K562 (cell line): Measurements from ENCODE around the gene NGRN. TPM values are rescaled to one million over a fixed set of nuclear protein-coding genes. Genes with fewer than 3 reads are reported as not detected.
A peak's percentile ranks its signal among the peaks of the same experiment; 100 is the strongest.

Source experiments
- GMEB1 ChIP-seq: fragments of 250-450 bp; sonication (Bioruptor Pico); IDR thresholded peaks from 2 replicates; pipeline ENCODE4 v1.4.0; 2020; ENCODE audit warnings: mild to moderate bottlenecking
- HLTF ChIP-seq: fragments of 450-650 bp; IDR thresholded peaks from 2 replicates; pipeline ENCODE4 v1.6.1; 2016
- HMBOX1 ChIP-seq: sonication (generic); IDR thresholded peaks from 2 replicates; pipeline ENCODE4 v1.6.1; 2016
- KDM5B ChIP-seq: fragments of 200-600 bp; sonication (generic); IDR thresholded peaks from 2 replicates; pipeline ENCODE4 v1.6.1; 2012; ENCODE audit warnings: low read depth, mild to moderate bottlenecking, moderate library complexity, low read length, control low read depth, inconsistent platforms; ENCODE audit not compliant: insufficient replicate concordance
- MCM2 ChIP-seq: fragments of 450-650 bp; IDR thresholded peaks from 2 replicates; pipeline ENCODE4 v1.6.1; 2017; ENCODE audit warnings: low read depth, mild to moderate bottlenecking
- MECOM ChIP-seq: fragments of 250-450 bp; sonication (Bioruptor Pico); IDR thresholded peaks from 2 replicates; pipeline ENCODE4 v1.8.0; 2022; ENCODE audit warnings: inconsistent platforms
- NFIC ChIP-seq: fragments of 450-650 bp; IDR thresholded peaks from 2 replicates; pipeline ENCODE4 v1.6.1; 2017; ENCODE audit warnings: mild to moderate bottlenecking, inconsistent platforms
- NFRKB ChIP-seq: fragments of 450-650 bp; IDR thresholded peaks from 2 replicates; pipeline ENCODE4 v1.6.1; 2016; ENCODE audit warnings: low read depth
- POLR2AphosphoS5 ChIP-seq: IDR thresholded peaks from 2 replicates; pipeline ENCODE4 v1.6.1; 2011; ENCODE audit warnings: mild to moderate bottlenecking, low read depth, low read length, moderate library complexity; ENCODE audit not compliant: control insufficient read depth, insufficient read depth
- POLR2H ChIP-seq: IDR thresholded peaks from 2 replicates; pipeline ENCODE4 v1.6.1; 2016; ENCODE audit warnings: missing genetic modification characterization, low read depth, mild to moderate bottlenecking, control low read depth, missing compliant biosample characterization, moderate library complexity
- RBM34 ChIP-seq: fragments of 200-400 bp; formaldehyde crosslinking; IDR thresholded peaks from 2 replicates; pipeline ENCODE4 v1.6.1; 2018; ENCODE audit warnings: low read length, borderline replicate concordance; ENCODE audit not compliant: insufficient read depth
- TCF7 ChIP-seq: sonication (generic); IDR thresholded peaks from 2 replicates; pipeline ENCODE4 v1.6.1; 2016; ENCODE audit warnings: antibody characterized with exemption, borderline replicate concordance
- TEAD4 ChIP-seq, 2 experiments: sonication (generic) in 1 of 2; formaldehyde crosslinking in 1 of 2; IDR thresholded peaks; 2 replicates each; pipeline versions ENCODE4 v1.6.1 to v1.8.0; 2012 to 2022; ENCODE audit warnings: borderline replicate concordance in 1 of 2, inconsistent platforms in 1 of 2, low read length in 1 of 2, mild to moderate bottlenecking in 1 of 2, missing genetic modification reagents in 1 of 2
- ZEB2 ChIP-seq: fragments of 450-650 bp; IDR thresholded peaks from 2 replicates; pipeline ENCODE4 v1.6.1; 2016
- ZNF121 ChIP-seq: sonication (generic); formaldehyde crosslinking; conservative IDR thresholded peaks from 2 replicates; pipeline ENCODE4 v1.8.0; 2022; ENCODE audit warnings: missing genetic modification reagents
- ZNF695 ChIP-seq: fragments of 450-650 bp; formaldehyde crosslinking; IDR thresholded peaks from 2 replicates; pipeline ENCODE4 v1.4.0; 2020; ENCODE audit warnings: mild to moderate bottlenecking, moderate library complexity
- polyA plus RNA-seq, 8 experiments: library from polyadenylated mRNA; depleted of rRNA in 4 of 8; stranded (reverse) in 5 of 8; unstranded in 3 of 8; fragments of >200 nt; fragmentation: Nextera tagmentation in 2 of 8; fragmentation: Illumina TruSeq in 1 of 8; extraction: Ambion mirVana in 2 of 8; extraction: Trizol in 1 of 8; gene quantifications; 2 replicates each; pipeline versions ENCODE4 v1.2.1 to v1.2.3, GENCODE V29; 2011 to 2014; ENCODE audit warnings: inconsistent platforms in 1 of 8, missing spikeins in 1 of 8
- total RNA-seq, 7 experiments: library from RNA; depleted of rRNA in 6 of 7; stranded (reverse); fragments of >200 nt in 6 of 7; fragmentation: Illumina TruSeq in 2 of 7; extraction: Trizol in 2 of 7; gene quantifications; 2 replicates each; pipeline versions ENCODE4 v1.2.1 to v1.2.3, GENCODE V29; 2011 to 2021; ENCODE audit warnings: low replicate concordance in 1 of 7
- TF ChIP-seq, protein P1 (sequence below): fragments of 450-650 bp; IDR thresholded peaks from 2 replicates; pipeline ENCODE4 v1.6.1; 2016; ENCODE audit warnings: low read depth

NGRN gene
- total and polyA plus RNA-seq, 9 of the 15 experiments (the other 6 are each of a cell fraction or from before 2014, with no cell fraction given) = 14.0 to 73.4 (median 60.0) TPM

DNA sequence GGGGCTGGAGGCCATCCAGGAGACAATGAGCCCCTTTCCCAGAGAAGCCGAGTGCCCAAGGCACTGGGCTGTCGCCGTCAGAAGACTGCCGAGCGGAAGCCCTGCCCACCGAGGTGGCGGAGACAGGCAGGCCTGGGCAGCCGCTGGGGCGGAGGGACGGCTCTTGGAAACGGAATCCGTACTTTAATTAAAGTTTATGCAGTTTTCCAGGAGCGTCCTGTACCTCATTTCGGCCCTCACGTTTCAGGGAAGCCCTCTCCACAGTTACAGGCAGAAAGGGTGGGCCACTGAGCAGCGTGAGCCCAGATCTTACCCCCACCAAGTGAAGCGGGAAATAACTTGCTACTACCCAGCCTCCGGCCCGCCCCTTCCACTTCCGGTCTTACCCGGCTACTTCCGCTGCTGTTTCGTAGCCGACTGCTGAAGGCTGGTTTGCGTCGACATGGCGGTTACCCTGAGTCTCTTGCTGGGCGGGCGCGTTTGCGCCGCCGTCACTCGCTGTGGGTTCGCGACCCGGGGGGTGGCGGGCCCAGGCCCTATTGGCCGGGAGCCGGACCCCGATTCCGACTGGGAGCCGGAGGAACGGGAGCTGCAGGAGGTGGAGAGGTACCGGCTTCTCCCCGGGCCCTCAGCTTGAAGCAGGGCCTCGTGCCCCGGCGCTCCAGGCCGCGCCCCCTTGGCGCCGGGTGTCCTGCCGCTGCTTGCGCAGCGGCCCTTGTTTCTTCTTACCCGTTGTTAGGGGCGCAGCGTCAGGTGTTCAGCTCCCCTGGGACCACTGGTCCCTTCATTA is at the start of gene NGRN (continued):
- TF ChIP-seq, protein P1, sequence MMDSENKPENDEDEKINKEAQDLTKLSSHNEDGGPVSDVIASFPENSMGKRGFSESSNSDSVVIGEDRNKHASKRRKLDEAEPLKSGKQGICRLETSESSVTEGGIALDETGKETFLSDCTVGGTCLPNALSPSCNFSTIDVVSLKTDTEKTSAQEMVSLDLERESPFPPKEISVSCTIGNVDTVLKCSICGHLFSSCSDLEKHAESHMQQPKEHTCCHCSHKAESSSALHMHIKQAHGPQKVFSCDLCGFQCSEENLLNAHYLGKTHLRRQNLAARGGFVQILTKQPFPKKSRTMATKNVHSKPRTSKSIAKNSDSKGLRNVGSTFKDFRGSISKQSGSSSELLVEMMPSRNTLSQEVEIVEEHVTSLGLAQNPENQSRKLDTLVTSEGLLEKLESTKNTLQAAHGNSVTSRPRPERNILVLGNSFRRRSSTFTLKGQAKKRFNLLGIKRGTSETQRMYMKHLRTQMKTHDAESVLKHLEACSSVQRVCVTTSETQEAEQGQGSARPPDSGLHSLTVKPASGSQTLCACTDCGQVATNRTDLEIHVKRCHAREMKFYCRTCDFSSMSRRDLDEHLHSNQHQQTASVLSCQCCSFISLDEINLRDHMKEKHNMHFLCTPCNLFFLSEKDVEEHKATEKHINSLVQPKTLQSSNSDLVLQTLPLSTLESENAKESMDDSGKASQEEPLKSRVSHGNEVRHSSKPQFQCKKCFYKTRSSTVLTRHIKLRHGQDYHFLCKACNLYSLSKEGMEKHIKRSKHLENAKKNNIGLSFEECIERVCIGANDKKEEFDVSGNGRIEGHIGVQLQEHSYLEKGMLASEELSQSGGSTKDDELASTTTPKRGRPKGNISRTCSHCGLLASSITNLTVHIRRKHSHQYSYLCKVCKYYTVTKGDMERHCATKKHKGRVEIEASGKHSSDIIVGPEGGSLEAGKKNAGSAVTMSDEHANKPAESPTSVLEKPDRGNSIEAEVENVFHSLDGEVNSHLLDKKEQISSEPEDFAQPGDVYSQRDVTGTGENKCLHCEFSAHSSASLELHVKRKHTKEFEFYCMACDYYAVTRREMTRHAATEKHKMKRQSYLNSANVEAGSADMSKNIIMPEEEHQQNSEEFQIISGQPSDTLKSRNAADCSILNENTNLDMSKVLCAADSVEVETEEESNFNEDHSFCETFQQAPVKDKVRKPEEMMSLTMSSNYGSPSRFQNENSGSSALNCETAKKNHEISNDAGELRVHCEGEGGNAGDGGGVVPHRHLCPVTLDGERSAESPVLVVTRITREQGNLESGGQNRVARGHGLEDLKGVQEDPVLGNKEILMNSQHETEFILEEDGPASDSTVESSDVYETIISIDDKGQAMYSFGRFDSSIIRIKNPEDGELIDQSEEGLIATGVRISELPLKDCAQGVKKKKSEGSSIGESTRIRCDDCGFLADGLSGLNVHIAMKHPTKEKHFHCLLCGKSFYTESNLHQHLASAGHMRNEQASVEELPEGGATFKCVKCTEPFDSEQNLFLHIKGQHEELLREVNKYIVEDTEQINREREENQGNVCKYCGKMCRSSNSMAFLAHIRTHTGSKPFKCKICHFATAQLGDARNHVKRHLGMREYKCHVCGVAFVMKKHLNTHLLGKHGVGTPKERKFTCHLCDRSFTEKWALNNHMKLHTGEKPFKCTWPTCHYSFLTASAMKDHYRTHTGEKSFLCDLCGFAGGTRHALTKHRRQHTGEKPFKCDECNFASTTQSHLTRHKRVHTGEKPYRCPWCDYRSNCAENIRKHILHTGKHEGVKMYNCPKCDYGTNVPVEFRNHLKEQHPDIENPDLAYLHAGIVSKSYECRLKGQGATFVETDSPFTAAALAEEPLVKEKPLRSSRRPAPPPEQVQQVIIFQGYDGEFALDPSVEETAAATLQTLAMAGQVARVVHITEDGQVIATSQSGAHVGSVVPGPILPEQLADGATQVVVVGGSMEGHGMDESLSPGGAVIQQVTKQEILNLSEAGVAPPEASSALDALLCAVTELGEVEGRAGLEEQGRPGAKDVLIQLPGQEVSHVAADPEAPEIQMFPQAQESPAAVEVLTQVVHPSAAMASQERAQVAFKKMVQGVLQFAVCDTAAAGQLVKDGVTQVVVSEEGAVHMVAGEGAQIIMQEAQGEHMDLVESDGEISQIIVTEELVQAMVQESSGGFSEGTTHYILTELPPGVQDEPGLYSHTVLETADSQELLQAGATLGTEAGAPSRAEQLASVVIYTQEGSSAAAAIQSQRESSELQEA = no peak
- TF ChIP-seq HLTF (no peak), MECOM (CRISPR knock-in tag) (no peak), RBM34 (no peak), HMBOX1 (peak; percentile 29; the same call in 1 of the 2 replicates), ZNF121 (no peak), KDM5B (peak; percentile 92), MCM2 (no peak), GMEB1 (CRISPR knock-in tag) (no peak), NFRKB (peak; percentile 86), NFIC (peak; percentile 45), POLR2AphosphoS5 (peak; percentile 94), ZEB2 (no peak), ZNF695 (no peak), POLR2H (peak; percentile 94), TEAD4 (IDR thresholded peaks at IDR 0.05; ENCODE audit: low read length) (peak; percentile 43; the same call in 1 of the 2 replicates), TEAD4 (CRISPR knock-in tag; IDR thresholded peaks at IDR 0.05; ENCODE audit: borderline replicate concordance) (no peak), TCF7 (no peak)
